Astrocyte (in vitro differentiated cells and primary cell): ENCODE data around the gene NPW. TPM values are rescaled to one million over a fixed set of nuclear protein-coding genes. Genes with fewer than 3 reads are reported as not detected.

Experiments used
- DNase-seq: peaks from one replicate; pipeline ENCODE4 v3.0.0-alpha.2; 2010; ENCODE audit warnings: low read depth
- FAIRE-seq: peaks from 2 replicates; lab custom pipeline; 2011; peaks lifted over from hg19 to GRCh38; lab: Jason Lieb, UNC
- H2AFZ ChIP-seq: 2 replicates; pipeline ENCODE4 v1.6.0; 2012; ENCODE audit warnings: low read depth, low read length, inconsistent platforms
- H3K27ac ChIP-seq: 2 replicates; pipeline ENCODE4 v1.5.1; 2011; ENCODE audit warnings: low read depth, low read length, inconsistent platforms
- H3K27me3 ChIP-seq: 2 replicates; pipeline ENCODE4 v1.6.0; 2011; ENCODE audit warnings: low read length, inconsistent platforms; ENCODE audit not compliant: insufficient read depth
- H3K36me3 ChIP-seq: 2 replicates; pipeline ENCODE4 v1.5.1; 2011; ENCODE audit warnings: low read length, inconsistent platforms; ENCODE audit not compliant: insufficient read depth
- H3K4me1 ChIP-seq: 2 replicates; pipeline ENCODE4 v1.5.1; 2011; ENCODE audit warnings: low read length, inconsistent platforms; ENCODE audit not compliant: insufficient read depth
- H3K4me2 ChIP-seq: 2 replicates; pipeline ENCODE4 v1.6.0; 2012; ENCODE audit warnings: low read length, inconsistent platforms
- H3K4me3 ChIP-seq: 2 replicates; pipeline ENCODE4 v1.5.1; 2011; ENCODE audit warnings: low read depth, mild to moderate bottlenecking, low read length, inconsistent platforms; ENCODE audit not compliant: insufficient read depth
- H3K79me2 ChIP-seq: 2 replicates; pipeline ENCODE4 v1.6.0; 2012; ENCODE audit warnings: mild to moderate bottlenecking, low read length, inconsistent platforms; ENCODE audit not compliant: insufficient read depth
- H3K9ac ChIP-seq: 2 replicates; pipeline ENCODE4 v1.6.0; 2012; ENCODE audit warnings: mild to moderate bottlenecking, low read length, inconsistent platforms
- H3K9me3 ChIP-seq: 2 replicates; pipeline ENCODE4 v1.5.1; 2012; ENCODE audit warnings: low read depth, mild to moderate bottlenecking, low read length, inconsistent platforms; ENCODE audit not compliant: insufficient read depth
- H4K20me1 ChIP-seq: 2 replicates; pipeline ENCODE4 v1.6.0; 2012; ENCODE audit warnings: low read length, inconsistent platforms; ENCODE audit not compliant: insufficient read depth
- H3K27ac Mint-ChIP-seq: one replicate; pipeline ENCODE4 v1.8.0; 2021; ENCODE audit warnings: mild to moderate bottlenecking, mixed read lengths; ENCODE audit not compliant: unreplicated experiment
- H3K27me3 Mint-ChIP-seq: one replicate; pipeline ENCODE4 v1.8.0; 2021; ENCODE audit warnings: low read depth, mixed read lengths; ENCODE audit not compliant: unreplicated experiment
- H3K36me3 Mint-ChIP-seq: one replicate; pipeline ENCODE4 v1.8.0; 2021; ENCODE audit warnings: low read depth, mixed read lengths; ENCODE audit not compliant: unreplicated experiment
- H3K4me1 Mint-ChIP-seq: one replicate; pipeline ENCODE4 v1.8.0; 2021; ENCODE audit warnings: low read depth, mixed read lengths; ENCODE audit not compliant: unreplicated experiment
- H3K4me3 Mint-ChIP-seq: one replicate; pipeline ENCODE4 v1.8.0; 2021; ENCODE audit warnings: mild to moderate bottlenecking, moderate library complexity, mixed read lengths; ENCODE audit not compliant: unreplicated experiment
- H3K9me3 Mint-ChIP-seq: one replicate; pipeline ENCODE4 v1.8.0; 2021; ENCODE audit warnings: mild to moderate bottlenecking, mixed read lengths; ENCODE audit not compliant: unreplicated experiment
- CTCF ChIP-seq: IDR thresholded peaks from 2 replicates; pipeline ENCODE4 v1.5.1; 2011; ENCODE audit warnings: low read depth, mild to moderate bottlenecking, inconsistent platforms, low read length, moderate library complexity; ENCODE audit not compliant: insufficient read depth
- EZH2 ChIP-seq: IDR thresholded peaks from 2 replicates; pipeline ENCODE4 v1.6.1; 2012; ENCODE audit warnings: mild to moderate bottlenecking, low read length, inconsistent platforms; ENCODE audit not compliant: insufficient read depth
- total RNA-seq: library from RNA; stranded (reverse); gene quantifications from 2 replicates; pipeline ENCODE4 v1.2.1, GENCODE V29; 2021

NPW gene
- total RNA-seq, 1 donor from 2014 or later: 2.1 TPM

DNA sequence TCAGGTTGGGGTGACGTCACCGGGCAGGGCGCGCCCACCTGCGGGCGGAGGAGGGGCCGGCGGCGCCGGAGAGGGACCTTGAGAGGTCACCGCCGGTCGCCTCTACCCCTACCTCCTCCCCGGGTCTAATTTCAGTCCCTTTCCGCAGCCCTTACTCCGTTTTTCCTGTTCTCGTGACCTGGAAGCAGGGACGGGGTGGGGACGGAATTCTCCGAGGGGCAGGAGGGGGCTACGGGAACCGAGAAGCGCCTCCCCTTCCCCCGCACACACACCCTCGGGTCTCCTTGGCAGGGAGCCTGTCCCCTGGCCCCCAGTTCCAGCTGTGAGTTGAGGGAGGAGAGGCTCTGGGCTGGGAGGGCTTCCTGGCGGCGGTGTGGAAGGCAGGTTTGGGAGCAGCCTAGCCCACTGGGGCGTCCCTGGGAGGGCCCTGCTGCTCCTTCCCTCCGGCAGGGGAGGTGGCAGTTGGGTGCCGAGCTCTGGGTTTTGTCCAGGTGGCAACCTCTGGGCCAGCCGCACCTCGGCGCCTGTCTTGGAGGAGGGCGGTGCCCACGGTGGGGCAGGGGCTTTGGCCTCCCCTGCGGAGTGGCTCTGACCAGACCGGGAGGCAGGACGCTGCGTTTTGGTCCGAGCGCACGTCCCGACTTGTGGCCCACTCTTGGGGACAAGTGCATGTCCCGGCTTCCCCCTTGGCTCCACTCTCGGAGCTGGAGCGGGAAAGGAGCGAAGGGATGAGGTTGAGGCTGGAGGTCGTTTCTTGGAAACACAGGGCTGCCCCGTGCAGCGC is 29.0 kb upstream of the NPW start:
- H2AFZ ChIP-seq: peak overlapping the region; percentile 34
- no peak overlapping the region for H3K27ac ChIP-seq
- DNase-seq: no peak

DNA sequence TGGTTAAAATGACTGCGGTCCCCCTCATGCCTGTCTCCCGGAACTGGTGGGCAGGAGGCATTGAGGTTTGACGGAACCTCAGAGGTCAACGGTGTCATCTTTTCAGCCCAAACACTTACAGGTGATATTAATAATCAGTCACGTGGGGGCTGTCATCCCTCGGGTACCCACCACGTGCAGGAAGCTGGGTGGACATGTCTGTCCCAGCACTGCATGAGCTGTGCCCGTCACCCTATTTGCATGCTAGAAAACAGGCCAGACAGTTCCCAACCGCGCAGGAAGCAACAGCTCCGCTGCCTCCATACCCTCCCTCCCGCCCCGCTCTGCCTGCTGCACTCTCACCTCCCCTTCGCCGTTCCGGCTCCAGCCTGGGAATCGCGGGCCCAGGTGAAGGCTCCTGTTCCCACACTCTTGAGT is 28.4 kb upstream of the NPW start:
- H3K27me3 ChIP-seq: peaks cover 25% of the 10 kb centered on the region
- peaks cover 3% of the 10 kb centered on the region for H3K36me3 Mint-ChIP-seq
- no peak overlapping the region for H3K27ac ChIP-seq
- DNase-seq (no peak), FAIRE-seq (no peak)
- no peak overlapping the region for H3K4me2 ChIP-seq
- peaks cover 17% of the 10 kb centered on the region for H3K27me3 Mint-ChIP-seq
- H3K9ac ChIP-seq: no peak overlapping the region
- peaks cover 5% of the 10 kb centered on the region for H3K36me3 ChIP-seq
- no peaks in the 10 kb centered on the region for H3K9me3 Mint-ChIP-seq
- H3K4me3 Mint-ChIP-seq: no peak overlapping the region
- peaks cover 3% of the 10 kb centered on the region for H4K20me1 ChIP-seq
- H3K27ac Mint-ChIP-seq: peak overlapping the region; percentile 68
- TF ChIP-seq EZH2: peak; percentile 78
- TF ChIP-seq CTCF: no peak
- no peak overlapping the region for H3K4me3 ChIP-seq
- H2AFZ ChIP-seq: no peak overlapping the region
- H3K4me1 ChIP-seq: peaks cover 13% of the 10 kb centered on the region
- H3K79me2 ChIP-seq: peaks cover 1% of the 10 kb centered on the region
- no peaks in the 10 kb centered on the region for H3K4me1 Mint-ChIP-seq
- peaks cover 3% of the 10 kb centered on the region for H3K9me3 ChIP-seq

More for the DNA sequence above, 29.0 kb upstream of the NPW start:
- no peak overlapping the region for H3K27ac Mint-ChIP-seq
- H3K79me2 ChIP-seq: peaks cover 7% of the 10 kb centered on the region
- peaks cover 3% of the 10 kb centered on the region for H3K36me3 Mint-ChIP-seq
- TF ChIP-seq CTCF: no peak
- peak; percentile 99 for TF ChIP-seq EZH2
- H3K27me3 ChIP-seq: peaks cover 25% of the 10 kb centered on the region
- peaks cover 9% of the 10 kb centered on the region for H4K20me1 ChIP-seq
- no peak overlapping the region for H3K4me3 Mint-ChIP-seq
- no peaks in the 10 kb centered on the region for H3K9me3 Mint-ChIP-seq
- FAIRE-seq: no peak
- H3K4me1 ChIP-seq: peaks cover 13% of the 10 kb centered on the region
- H3K4me2 ChIP-seq: peak overlapping the region; percentile 30
- no peaks in the 10 kb centered on the region for H3K4me1 Mint-ChIP-seq
- peaks cover 5% of the 10 kb centered on the region for H3K36me3 ChIP-seq
- H3K27me3 Mint-ChIP-seq: peaks cover 17% of the 10 kb centered on the region
- peaks cover 3% of the 10 kb centered on the region for H3K9me3 ChIP-seq
- no peak overlapping the region for H3K4me3 ChIP-seq
- H3K9ac ChIP-seq: no peak overlapping the region

DNA sequence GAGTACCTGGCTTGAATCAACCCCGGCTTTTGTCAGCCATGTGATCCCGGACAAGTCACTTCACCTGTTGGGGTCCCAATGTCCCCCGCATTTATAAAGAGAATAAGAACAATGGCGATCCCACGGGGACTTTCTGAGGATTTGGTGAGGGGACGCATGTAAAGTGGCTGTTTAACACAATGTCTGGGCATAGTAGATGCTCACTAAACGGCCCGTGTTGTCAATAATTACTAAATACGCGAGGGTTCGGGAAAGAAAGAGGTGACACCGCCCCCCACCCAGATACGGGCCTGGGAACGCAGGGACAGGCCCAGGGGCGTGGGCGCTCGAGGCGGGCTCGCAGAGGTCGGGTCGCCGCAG is 28.0 kb upstream of the NPW start:
- Histone ChIP-seq H3K36me3 (peaks cover 2% of the 10 kb centered on the region), H3K4me1 (peaks cover 13% of the 10 kb centered on the region), H3K79me2 (no peaks in the 10 kb centered on the region), H3K27me3 (peaks cover 25% of the 10 kb centered on the region), H3K9me3 (peaks cover 3% of the 10 kb centered on the region), H4K20me1 (peaks cover under 1% of the 10 kb centered on the region), H3K9ac (no peak overlapping the region), H2AFZ (peak overlapping the region; percentile 93), H3K4me2 (peak overlapping the region; percentile 77), H3K4me3 (no peak overlapping the region), H3K27ac (no peak overlapping the region)
- Mint-ChIP-seq H3K4me1 (no peaks in the 10 kb centered on the region), H3K27me3 (peaks cover 17% of the 10 kb centered on the region), H3K27ac (peak overlapping the region; percentile 68), H3K9me3 (no peaks in the 10 kb centered on the region), H3K4me3 (peak overlapping the region; percentile 58), H3K36me3 (peaks cover 2% of the 10 kb centered on the region)
- TF ChIP-seq EZH2 (no peak), CTCF (no peak)
- no peak for FAIRE-seq
- no peak for DNase-seq
